Neural progenitor cell (in vitro differentiated cells): ENCODE results near the gene KRTAP5-4.

ENCODE experiments used
- CTCF ChIP-seq: fragments of 200-600 bp; sonication (generic); IDR thresholded peaks from 2 replicates; pipeline ENCODE4 v1.5.1; 2017; ENCODE audit warnings: antibody characterized with exemption, mild to moderate bottlenecking
- EZH2 ChIP-seq: fragments of 200-600 bp; sonication (generic); IDR thresholded peaks from 2 replicates; pipeline ENCODE4 v1.6.1; 2017; ENCODE audit warnings: antibody characterized with exemption, mild to moderate bottlenecking, moderate library complexity

GRCh38 chr11:1622086-1622485, at the start of gene KRTAP5-4:
- TF ChIP-seq EZH2: no peak
- no peak for TF ChIP-seq CTCF
